Ishikawa (cell line): ENCODE results near the gene CTNNA1.

Experiments used
- CEBPB ChIP-seq: IDR thresholded peaks from 2 replicates; pipeline ENCODE4 v1.6.1; 2012
- CREB1 ChIP-seq: IDR thresholded peaks from 2 replicates; pipeline ENCODE4 v1.6.1; 2012; ENCODE audit warnings: low read depth
- EP300 ChIP-seq: IDR thresholded peaks from 2 replicates; pipeline ENCODE4 v1.6.1; 2012; ENCODE audit warnings: borderline replicate concordance
- TAF1 ChIP-seq: IDR thresholded peaks from 2 replicates; pipeline ENCODE4 v1.6.1; 2012; ENCODE audit warnings: low read depth, mild to moderate bottlenecking
- TF ChIP-seq, protein P1 (sequence below): IDR thresholded peaks from 2 replicates; pipeline ENCODE4 v1.6.1; 2012

DNA sequence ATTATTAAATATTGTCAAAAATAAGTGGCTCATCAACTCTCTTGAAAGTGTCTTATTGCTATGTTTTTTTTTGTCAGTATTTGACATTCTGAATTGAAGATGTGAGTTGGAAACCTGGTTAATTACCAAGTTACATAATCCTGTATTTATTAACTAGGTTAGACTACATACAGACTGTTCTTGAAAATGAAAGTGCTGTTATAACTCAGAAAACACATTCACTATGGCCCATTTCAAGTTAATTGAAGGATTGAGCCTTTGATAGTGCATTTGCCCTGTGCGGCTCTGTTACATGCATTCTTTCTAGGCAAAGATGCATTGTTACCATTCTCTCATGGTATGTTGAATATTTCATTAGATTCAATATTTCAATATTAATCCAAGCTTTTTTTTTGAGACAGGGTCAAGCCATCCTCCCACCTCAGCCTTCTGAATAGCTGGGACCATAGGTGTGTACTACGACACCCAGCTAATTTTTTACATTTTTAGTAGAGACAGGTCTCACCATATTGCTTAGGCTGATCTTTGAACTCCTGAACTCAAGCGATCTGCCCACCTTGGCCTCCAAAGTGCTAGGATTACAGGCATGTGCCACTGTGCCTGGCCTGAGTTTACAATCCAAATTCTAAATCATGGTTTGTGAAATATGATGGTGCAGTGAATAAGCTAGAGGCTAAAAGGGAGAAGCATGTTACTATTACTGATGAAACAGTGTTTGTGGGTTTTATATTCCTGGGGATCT, 10.0 kb downstream of the CTNNA1 start:
- TF ChIP-seq, protein P1, sequence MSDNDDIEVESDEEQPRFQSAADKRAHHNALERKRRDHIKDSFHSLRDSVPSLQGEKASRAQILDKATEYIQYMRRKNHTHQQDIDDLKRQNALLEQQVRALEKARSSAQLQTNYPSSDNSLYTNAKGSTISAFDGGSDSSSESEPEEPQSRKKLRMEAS, result no peak
- TF ChIP-seq CREB1, result no peak
- no peak for TF ChIP-seq TAF1
- TF ChIP-seq CEBPB, result no peak
- TF ChIP-seq EP300, result no peak
